ENCODE results near the gene SNTG2. TPM values are rescaled to one million over a fixed set of nuclear protein-coding genes. Genes with fewer than 3 reads are reported as not detected.

Gene SNTG2
- polyA plus RNA-seq, 1 donor: 0.46 TPM

GRCh38 chr2:1272835-1273234 lies 322.2 kb downstream of the SNTG2 start:
- no peak for DNase-seq (ENCODE audit: low read depth)

- DNase-seq (ENCODE audit: low read depth): no peak
Measured at GRCh38 chr2:1277634-1278033, 327.0 kb downstream of the SNTG2 start.

GRCh38 chr2:1278125-1278524 lies 327.5 kb downstream of the SNTG2 start:
- DNase-seq (ENCODE audit: low read depth): no peak

GRCh38 chr2:1278861-1279260 lies 328.2 kb downstream of the SNTG2 start:
- DNase-seq (ENCODE audit: low read depth): no peak

- DNase-seq (ENCODE audit: low read depth): no peak
Measured at GRCh38 chr2:1282552-1282951, 331.9 kb downstream of the SNTG2 start.

- DNase-seq (ENCODE audit: low read depth): no peak
Measured at GRCh38 chr2:1283020-1283801, 332.6 kb downstream of the SNTG2 start.

- DNase-seq (ENCODE audit: low read depth): no peak
Measured at GRCh38 chr2:1283871-1284270, 333.2 kb downstream of the SNTG2 start.

- no peak for DNase-seq (ENCODE audit: low read depth)
Measured at GRCh38 chr2:1286929-1287328, 336.3 kb downstream of the SNTG2 start.

- DNase-seq (ENCODE audit: low read depth): no peak
Measured at GRCh38 chr2:1287427-1287826, 336.8 kb downstream of the SNTG2 start.

- DNase-seq (ENCODE audit: low read depth): no peak
Measured at GRCh38 chr2:1294900-1295299, 344.3 kb downstream of the SNTG2 start.

- no peak for DNase-seq (ENCODE audit: low read depth)
Measured at GRCh38 chr2:1295740-1296139, 345.1 kb downstream of the SNTG2 start.

GRCh38 chr2:1297372-1298159 lies 346.9 kb downstream of the SNTG2 start:
- no peak for DNase-seq (ENCODE audit: low read depth)

- DNase-seq (ENCODE audit: low read depth): no peak
Measured at GRCh38 chr2:1299043-1299442, 348.4 kb downstream of the SNTG2 start.

GRCh38 chr2:1300284-1300683 lies 349.6 kb downstream of the SNTG2 start:
- no peak for DNase-seq (ENCODE audit: low read depth)

- no peak for DNase-seq (ENCODE audit: low read depth)
Measured at GRCh38 chr2:1301056-1301455, 350.4 kb downstream of the SNTG2 start.

GRCh38 chr2:1305342-1306013 lies 354.8 kb downstream of the SNTG2 start:
- no peak for DNase-seq (ENCODE audit: low read depth)

- DNase-seq (ENCODE audit: low read depth): no peak
Measured at GRCh38 chr2:1306014-1306686, 355.5 kb downstream of the SNTG2 start.

- DNase-seq (ENCODE audit: low read depth): no peak
Measured at GRCh38 chr2:1306687-1307516, 356.3 kb downstream of the SNTG2 start.

GRCh38 chr2:1307670-1308069 lies 357.0 kb downstream of the SNTG2 start:
- DNase-seq (ENCODE audit: low read depth): no peak

- DNase-seq (ENCODE audit: low read depth): no peak
Measured at GRCh38 chr2:1308678-1309077, 358.0 kb downstream of the SNTG2 start.

GRCh38 chr2:1309507-1309906 lies 358.9 kb downstream of the SNTG2 start:
- no peak for DNase-seq (ENCODE audit: low read depth)

Data from forelimb muscle (tissue), 1 donor.